ENCODE results near the gene TPRG1L. TPM values are rescaled to one million over a fixed set of nuclear protein-coding genes. Genes with fewer than 3 reads are reported as not detected.

The TPRG1L gene
- total RNA-seq, 1 experiment from 2014 or later: 22.5 TPM

GRCh38 chr1:3644273-3644672 is 19.5 kb downstream of the TPRG1L start:
- TF ChIP-seq, protein P1, sequence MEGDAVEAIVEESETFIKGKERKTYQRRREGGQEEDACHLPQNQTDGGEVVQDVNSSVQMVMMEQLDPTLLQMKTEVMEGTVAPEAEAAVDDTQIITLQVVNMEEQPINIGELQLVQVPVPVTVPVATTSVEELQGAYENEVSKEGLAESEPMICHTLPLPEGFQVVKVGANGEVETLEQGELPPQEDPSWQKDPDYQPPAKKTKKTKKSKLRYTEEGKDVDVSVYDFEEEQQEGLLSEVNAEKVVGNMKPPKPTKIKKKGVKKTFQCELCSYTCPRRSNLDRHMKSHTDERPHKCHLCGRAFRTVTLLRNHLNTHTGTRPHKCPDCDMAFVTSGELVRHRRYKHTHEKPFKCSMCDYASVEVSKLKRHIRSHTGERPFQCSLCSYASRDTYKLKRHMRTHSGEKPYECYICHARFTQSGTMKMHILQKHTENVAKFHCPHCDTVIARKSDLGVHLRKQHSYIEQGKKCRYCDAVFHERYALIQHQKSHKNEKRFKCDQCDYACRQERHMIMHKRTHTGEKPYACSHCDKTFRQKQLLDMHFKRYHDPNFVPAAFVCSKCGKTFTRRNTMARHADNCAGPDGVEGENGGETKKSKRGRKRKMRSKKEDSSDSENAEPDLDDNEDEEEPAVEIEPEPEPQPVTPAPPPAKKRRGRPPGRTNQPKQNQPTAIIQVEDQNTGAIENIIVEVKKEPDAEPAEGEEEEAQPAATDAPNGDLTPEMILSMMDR (IDR thresholded peaks at IDR 0.05; ENCODE audit: unreplicated experiment): no peak
- intact Hi-C loops (cut with micrococcal nuclease; ENCODE audit: unreplicated experiment): no loop called here

DNA sequence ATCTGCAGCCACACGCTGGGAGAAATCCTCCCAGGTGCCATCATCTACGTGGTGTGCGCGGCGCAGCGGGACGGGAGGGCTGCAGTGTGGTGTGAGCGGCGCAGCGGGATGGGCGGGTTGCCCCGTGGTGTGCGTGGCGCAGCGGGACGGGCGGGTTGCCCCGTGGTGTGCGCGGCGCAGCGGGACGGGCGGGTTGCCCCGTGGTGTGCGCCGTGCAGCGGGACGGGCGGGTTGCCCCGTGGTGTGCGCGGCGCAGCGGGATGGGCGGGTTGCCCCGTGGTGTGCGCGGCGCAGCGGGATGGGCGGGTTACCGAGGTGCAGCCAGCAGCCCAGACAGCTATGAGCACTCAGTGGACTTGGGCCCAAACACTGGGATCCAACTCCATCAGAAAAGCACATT is 20.4 kb downstream of the TPRG1L start:
- CTCF ChIA-PET: no interaction called here
- Mint-ChIP-seq H3K27ac (ENCODE audit: unreplicated experiment) (no peak overlapping the region), H3K36me3 (ENCODE audit: insufficient read depth, unreplicated experiment) (peaks cover 16% of the 10 kb centered on the region), H3K4me3 (ENCODE audit: low read depth, unreplicated experiment) (no peak overlapping the region), H3K27me3 (ENCODE audit: unreplicated experiment) (no peaks in the 10 kb centered on the region), H3K4me1 (ENCODE audit: low read depth, unreplicated experiment) (no peaks in the 10 kb centered on the region), H3K9me3 (ENCODE audit: low read depth, unreplicated experiment) (no peaks in the 10 kb centered on the region)
- no TSS peak for BruUV-seq (replicated peaks)
- TF ChIP-seq, protein P1 (IDR thresholded peaks at IDR 0.05; ENCODE audit: unreplicated experiment): no peak
- intact Hi-C loops (cut with micrococcal nuclease; ENCODE audit: unreplicated experiment): no loop called here
- no peak for DNase-seq

More at GRCh38 chr1:3644273-3644672, 19.5 kb downstream of the TPRG1L start:
- no peak overlapping the region for H3K4me3 Mint-ChIP-seq (ENCODE audit: low read depth, unreplicated experiment)
- peaks cover 7% of the 10 kb centered on the region for H3K36me3 Mint-ChIP-seq (ENCODE audit: insufficient read depth, unreplicated experiment)
- H3K27ac Mint-ChIP-seq (ENCODE audit: unreplicated experiment): no peak overlapping the region
- CTCF ChIA-PET: no interaction called here
- no TSS peak for BruUV-seq (replicated peaks)
- no peaks in the 10 kb centered on the region for H3K27me3 Mint-ChIP-seq (ENCODE audit: unreplicated experiment)
- H3K4me1 Mint-ChIP-seq (ENCODE audit: low read depth, unreplicated experiment): no peaks in the 10 kb centered on the region
- H3K9me3 Mint-ChIP-seq (ENCODE audit: low read depth, unreplicated experiment): no peaks in the 10 kb centered on the region
- no peak for DNase-seq

DNA sequence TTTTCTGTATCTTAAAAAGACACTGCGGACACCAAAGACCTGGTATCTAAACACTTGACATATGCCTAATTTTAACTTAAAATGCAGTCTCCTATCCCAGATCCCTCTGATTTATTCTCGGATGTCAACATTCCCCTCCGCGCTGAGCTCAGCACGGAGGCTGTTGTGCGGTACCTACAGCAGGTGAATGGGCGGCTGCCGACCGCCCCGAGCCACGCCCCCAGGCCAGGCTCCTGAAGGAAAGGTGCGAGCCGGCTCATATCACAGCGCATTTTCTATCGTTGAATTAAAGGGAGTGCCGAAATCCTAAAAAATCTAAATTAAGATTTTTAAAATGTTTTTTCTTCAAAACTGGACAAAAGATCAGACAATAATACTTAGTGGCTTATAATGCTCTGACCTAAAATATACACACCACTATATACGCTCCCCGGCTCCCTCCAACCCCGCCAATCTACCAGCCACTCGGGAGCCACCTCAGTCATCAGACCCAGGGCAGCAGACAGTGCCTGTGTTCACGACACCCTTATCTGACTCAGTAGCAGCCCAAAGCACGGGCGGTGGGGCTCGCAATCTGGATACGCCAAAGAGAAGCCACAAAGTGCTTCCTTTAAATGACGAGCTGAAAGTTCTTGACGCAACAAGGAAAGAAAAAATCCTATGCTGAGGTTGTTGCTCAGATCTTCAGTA is 21.0 kb downstream of the TPRG1L start:
- CTCF ChIA-PET: no interaction called here
- Mint-ChIP-seq H3K27ac (ENCODE audit: unreplicated experiment) (no peak overlapping the region), H3K4me3 (ENCODE audit: low read depth, unreplicated experiment) (no peak overlapping the region), H3K36me3 (ENCODE audit: insufficient read depth, unreplicated experiment) (peaks cover 16% of the 10 kb centered on the region), H3K27me3 (ENCODE audit: unreplicated experiment) (peaks cover 3% of the 10 kb centered on the region), H3K4me1 (ENCODE audit: low read depth, unreplicated experiment) (no peaks in the 10 kb centered on the region), H3K9me3 (ENCODE audit: low read depth, unreplicated experiment) (no peaks in the 10 kb centered on the region)
- no peak for DNase-seq
- BruUV-seq (replicated peaks): no TSS peak
- intact Hi-C loops (cut with micrococcal nuclease; ENCODE audit: unreplicated experiment): no loop called here
- TF ChIP-seq, protein P1 (IDR thresholded peaks at IDR 0.05; ENCODE audit: unreplicated experiment): no peak

DNA sequence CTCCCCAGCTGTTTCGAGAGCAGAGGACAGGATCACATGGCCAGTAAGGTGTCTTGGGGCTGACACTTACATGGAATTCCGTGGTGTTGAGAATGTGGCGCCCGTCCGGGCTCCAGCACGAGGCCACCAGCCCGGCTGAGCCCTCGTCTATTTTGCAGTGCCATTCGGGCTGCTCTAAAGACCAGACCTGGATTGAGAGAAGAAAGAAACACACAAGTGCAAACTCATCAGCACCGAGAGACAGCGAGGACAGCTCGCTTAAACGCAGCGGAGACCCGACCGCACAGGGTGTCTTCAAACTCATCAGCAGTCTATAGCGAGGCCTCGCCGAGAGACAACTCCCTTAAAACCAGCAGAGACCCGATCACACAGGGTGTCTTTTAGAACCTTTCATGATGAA is 21.8 kb downstream of the TPRG1L start:
- no peaks in the 10 kb centered on the region for H3K9me3 Mint-ChIP-seq (ENCODE audit: low read depth, unreplicated experiment)
- H3K36me3 Mint-ChIP-seq (ENCODE audit: insufficient read depth, unreplicated experiment): peaks cover 16% of the 10 kb centered on the region
- DNase-seq: no peak
- no peak overlapping the region for H3K27ac Mint-ChIP-seq (ENCODE audit: unreplicated experiment)
- TF ChIP-seq, protein P1 (IDR thresholded peaks at IDR 0.05; ENCODE audit: unreplicated experiment): no peak
- intact Hi-C loops (cut with micrococcal nuclease; ENCODE audit: unreplicated experiment): no loop called here
- BruUV-seq (replicated peaks): no TSS peak
- H3K27me3 Mint-ChIP-seq (ENCODE audit: unreplicated experiment): peaks cover 11% of the 10 kb centered on the region
- no peak overlapping the region for H3K4me3 Mint-ChIP-seq (ENCODE audit: low read depth, unreplicated experiment)
- CTCF ChIA-PET: no interaction called here
- no peaks in the 10 kb centered on the region for H3K4me1 Mint-ChIP-seq (ENCODE audit: low read depth, unreplicated experiment)

Measured in Calu3 (cell line).